HG03354 (cell line): ENCODE measurements around the gene PRM2.

Source experiments
- ATAC-seq: cut with Tn5 transposase; IDR thresholded peaks from one replicate; pipeline ENCODE4 v1.9.1; 2021; ENCODE audit warnings: mild to moderate bottlenecking; ENCODE audit not compliant: unreplicated experiment, poor library complexity, severe bottlenecking

Gene PRM2

GRCh38 chr16:11268921-11269375 lies 7.3 kb downstream of the PRM2 start, which contains the start of gene TNP2:
Gene TNP2 (minus strand): TSS chr16:11269325. CDS start chr16:11269262, 63 bp downstream.
- ATAC-seq: no peak

- ATAC-seq: no peak
Observed at GRCh38 chr16:11265124-11265523, 11.2 kb downstream of the PRM2 start.

GRCh38 chr16:11264155-11264832 lies 12.0 kb downstream of the PRM2 start:
- ATAC-seq: no peak

- ATAC-seq: no peak
Observed at GRCh38 chr16:11263737-11264136, 12.5 kb downstream of the PRM2 start.

- ATAC-seq: no peak
Observed at GRCh38 chr16:11262915-11263314, 13.4 kb downstream of the PRM2 start.

- no peak for ATAC-seq
Observed at GRCh38 chr16:11260596-11260966, 15.7 kb downstream of the PRM2 start.

GRCh38 chr16:11259655-11260595 lies 16.4 kb downstream of the PRM2 start:
- no peak for ATAC-seq

GRCh38 chr16:11258553-11259492 lies 17.5 kb downstream of the PRM2 start:
- no peak for ATAC-seq

- ATAC-seq: no peak
Observed at GRCh38 chr16:11257131-11257938, 18.9 kb downstream of the PRM2 start.

GRCh38 chr16:11256661-11257130 lies 19.6 kb downstream of the PRM2 start:
- ATAC-seq: no peak

GRCh38 chr16:11255737-11256660 lies 20.3 kb downstream of the PRM2 start, which contains the start of gene SOCS1:
Gene SOCS1 (minus strand): TSS chr16:11256204. CDS start chr16:11255478, 726 bp downstream.
- ATAC-seq: peak; percentile 62

GRCh38 chr16:11254913-11255736 lies 21.2 kb downstream of the PRM2 start:
- peak; percentile 10 for ATAC-seq

- no peak for ATAC-seq
Observed at GRCh38 chr16:11253995-11254912, 22.0 kb downstream of the PRM2 start.

- ATAC-seq: no peak
Observed at GRCh38 chr16:11253009-11253994, 23.0 kb downstream of the PRM2 start.

GRCh38 chr16:11252482-11252931 lies 23.8 kb downstream of the PRM2 start:
- ATAC-seq: no peak
